Measurements from ENCODE around the gene SLFN14.

GRCh38 chr17:35514564-35514963, 46.1 kb downstream of the SLFN14 start:
- TF ChIP-seq TAF1 (IDR thresholded peaks at IDR 0.05; ENCODE audit: borderline replicate concordance, insufficient read depth, low read length) (no peak), POLR2AphosphoS5 (IDR thresholded peaks at IDR 0.05; ENCODE audit: low read depth, low read length) (no peak)
